GM20431 (cell line): ENCODE results near the gene MMP23B.
"Not testable (repeated sequence)": the region's sequence is repeated elsewhere in the genome, so short reads cannot be mapped to it uniquely, and the experiment has no call there.

Experiments
- in situ Hi-C: fragments of 300-500 bp; cut with MseI, MboI; formaldehyde crosslinking; loops from one replicate; pipeline ENCODE4 v1.15.0; 2020; ENCODE audit warnings: low sequenced_read_pairs; ENCODE audit not compliant: unreplicated experiment

Gene MMP23B

GRCh38 chr1:1631782-1632420 lies at the start of gene MMP23B:
TSS of gene MMP23B (plus strand) at chr1:1632173. CDS start at chr1:1632219, 46 bp downstream.
- in situ Hi-C loops: no loop called here

- in situ Hi-C loops: no loop called here
Measured at GRCh38 chr1:1582585-1583346, 49.2 kb upstream of the MMP23B start.

GRCh38 chr1:1583347-1584010 lies 48.5 kb upstream of the MMP23B start:
- in situ Hi-C loops: no loop called here

GRCh38 chr1:1591452-1591851 lies 40.5 kb upstream of the MMP23B start:
- in situ Hi-C loops: no loop called here

GRCh38 chr1:1593834-1594601 lies 38.0 kb upstream of the MMP23B start:
- in situ Hi-C loops: no loop called here

- in situ Hi-C loops: no loop called here
Measured at GRCh38 chr1:1594602-1595260, 37.2 kb upstream of the MMP23B start.

- in situ Hi-C loops: not testable (repeated sequence)
Measured at GRCh38 chr1:1595341-1595740, 36.6 kb upstream of the MMP23B start.

- in situ Hi-C loops: no loop called here
Measured at GRCh38 chr1:1596493-1597274, 35.3 kb upstream of the MMP23B start.

GRCh38 chr1:1597275-1597930 lies 34.6 kb upstream of the MMP23B start:
- in situ Hi-C loops: no loop called here

- in situ Hi-C loops: no loop called here
Measured at GRCh38 chr1:1598051-1598719, 33.8 kb upstream of the MMP23B start.

GRCh38 chr1:1598720-1599029 lies 33.3 kb upstream of the MMP23B start:
- in situ Hi-C loops: no loop called here

GRCh38 chr1:1599030-1599934 lies 32.7 kb upstream of the MMP23B start:
- in situ Hi-C loops: no loop called here

- in situ Hi-C loops: no loop called here
Measured at GRCh38 chr1:1599935-1600860, 31.8 kb upstream of the MMP23B start, which contains the start of gene FNDC10. TSS of gene FNDC10 (minus strand) at chr1:1600135. CDS start at chr1:1600015, 120 bp downstream.

GRCh38 chr1:1600861-1601563 lies 31.0 kb upstream of the MMP23B start:
- in situ Hi-C loops: no loop called here

GRCh38 chr1:1601564-1602303 lies 30.2 kb upstream of the MMP23B start:
- in situ Hi-C loops: no loop called here
